COLO668 (cell line): ENCODE results near the gene TOR4A.
"Not testable (repeated sequence)": the region's sequence is repeated elsewhere in the genome, so short reads cannot be mapped to it uniquely, and the experiment has no call there.

ENCODE experiments used
- DNase-seq: peaks from one replicate; lab custom pipeline; 2025; ENCODE audit not compliant: unreplicated experiment; lab: John Stamatoyannopoulos, UW

TOR4A gene

DNA sequence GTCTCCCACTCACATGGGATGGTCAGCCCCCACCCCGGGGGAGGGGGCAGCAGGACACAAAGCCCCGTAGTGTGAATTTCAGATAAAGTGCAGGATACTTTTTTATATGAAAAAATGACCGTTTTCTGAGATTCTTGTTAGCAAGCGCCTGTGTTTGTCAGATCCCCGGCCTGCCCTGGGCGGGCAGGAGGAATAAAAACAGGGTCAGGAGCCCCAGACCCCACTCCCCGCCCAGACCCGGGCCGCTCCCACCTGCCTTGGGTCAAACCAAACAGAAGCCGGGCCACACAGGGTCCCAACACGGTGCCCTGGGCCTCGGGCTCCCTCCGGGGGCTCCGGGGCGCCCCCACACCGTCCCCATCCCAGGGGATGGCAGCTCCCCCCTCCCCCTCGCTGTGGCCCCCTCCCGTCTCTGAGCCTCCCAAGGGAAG lies 38.1 kb downstream of the TOR4A start:
- DNase-seq, result no peak

- peak; percentile 66 for DNase-seq
These were observed 38.8 kb downstream of the TOR4A start for GRCh38 chr9:137316012-137316981.

DNA sequence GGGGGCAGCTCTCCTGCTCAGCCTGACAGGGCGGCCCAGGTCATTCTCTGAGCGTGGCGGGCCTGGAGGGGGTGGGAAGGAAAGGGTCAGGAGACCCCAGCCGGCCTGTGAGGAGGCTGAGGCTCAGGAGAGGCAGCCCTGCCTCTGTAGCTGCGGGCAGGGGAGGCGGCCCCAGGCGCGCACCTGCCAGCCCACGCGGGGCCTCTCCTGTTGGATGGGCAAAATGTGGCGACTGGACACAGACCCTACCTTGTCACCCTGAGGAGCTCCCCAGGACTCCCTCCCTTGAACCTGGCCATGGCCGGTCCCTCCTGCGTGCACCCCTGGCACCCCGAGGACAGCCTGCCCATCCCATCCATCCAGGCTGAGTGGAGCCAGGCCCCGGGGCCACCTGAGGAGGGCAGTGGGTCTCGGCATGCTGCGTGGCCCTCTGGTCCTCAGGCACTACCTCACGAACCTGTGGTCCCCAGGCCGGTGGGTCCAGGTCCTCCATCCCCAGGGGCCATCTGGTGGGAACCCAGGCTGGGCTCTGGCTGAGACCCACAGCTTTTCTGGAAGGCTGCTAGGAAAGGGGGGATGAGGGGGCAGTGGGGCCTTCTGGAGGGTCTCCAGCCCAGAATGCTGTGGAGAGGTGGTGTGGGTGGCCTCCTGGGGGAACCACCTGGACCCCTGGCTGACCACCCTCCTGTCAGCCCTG lies 39.6 kb downstream of the TOR4A start:
- DNase-seq, result no peak

DNA sequence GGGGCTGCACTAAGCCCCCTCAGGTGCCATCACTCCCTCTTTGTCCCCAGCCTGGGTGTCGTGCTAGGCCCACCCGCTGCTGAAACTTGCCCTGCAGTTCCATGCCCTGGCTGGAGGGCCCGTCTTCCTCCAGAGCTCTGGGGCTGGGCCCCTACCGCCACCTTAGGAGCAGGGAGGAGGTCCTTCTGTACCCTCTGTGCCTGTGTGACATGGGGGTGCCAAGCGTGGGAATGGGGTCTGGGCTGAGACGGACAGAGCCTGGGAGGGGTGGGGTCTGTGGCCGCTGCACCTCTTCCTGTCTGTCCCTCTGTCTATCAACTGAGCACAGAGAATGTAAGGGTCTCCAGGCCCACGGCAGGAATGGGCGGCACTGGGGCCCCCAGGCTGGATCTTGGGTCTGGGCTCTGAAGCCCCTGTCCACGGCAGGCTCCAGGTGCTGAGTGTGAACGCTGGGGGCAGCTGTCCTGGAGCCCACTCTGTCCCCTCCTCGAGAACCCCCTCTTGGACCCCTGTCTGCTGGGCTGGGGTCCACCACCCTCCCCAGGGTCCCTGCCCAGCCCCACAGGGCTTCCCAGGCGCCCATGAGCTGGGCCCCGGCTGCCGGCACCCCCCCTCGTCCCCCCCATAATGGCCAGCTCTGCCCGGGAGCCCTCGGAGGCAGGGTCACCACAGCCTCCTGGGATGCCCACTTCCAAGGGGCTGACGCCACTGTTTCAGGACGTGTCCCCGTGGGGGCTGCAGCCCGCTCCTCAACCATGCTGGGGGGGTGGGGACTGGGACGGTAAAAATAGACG lies 40.4 kb downstream of the TOR4A start:
- DNase-seq, result no peak

- no peak for DNase-seq
These were observed 41.1 kb downstream of the TOR4A start for GRCh38 chr9:137318602-137319001.

DNA sequence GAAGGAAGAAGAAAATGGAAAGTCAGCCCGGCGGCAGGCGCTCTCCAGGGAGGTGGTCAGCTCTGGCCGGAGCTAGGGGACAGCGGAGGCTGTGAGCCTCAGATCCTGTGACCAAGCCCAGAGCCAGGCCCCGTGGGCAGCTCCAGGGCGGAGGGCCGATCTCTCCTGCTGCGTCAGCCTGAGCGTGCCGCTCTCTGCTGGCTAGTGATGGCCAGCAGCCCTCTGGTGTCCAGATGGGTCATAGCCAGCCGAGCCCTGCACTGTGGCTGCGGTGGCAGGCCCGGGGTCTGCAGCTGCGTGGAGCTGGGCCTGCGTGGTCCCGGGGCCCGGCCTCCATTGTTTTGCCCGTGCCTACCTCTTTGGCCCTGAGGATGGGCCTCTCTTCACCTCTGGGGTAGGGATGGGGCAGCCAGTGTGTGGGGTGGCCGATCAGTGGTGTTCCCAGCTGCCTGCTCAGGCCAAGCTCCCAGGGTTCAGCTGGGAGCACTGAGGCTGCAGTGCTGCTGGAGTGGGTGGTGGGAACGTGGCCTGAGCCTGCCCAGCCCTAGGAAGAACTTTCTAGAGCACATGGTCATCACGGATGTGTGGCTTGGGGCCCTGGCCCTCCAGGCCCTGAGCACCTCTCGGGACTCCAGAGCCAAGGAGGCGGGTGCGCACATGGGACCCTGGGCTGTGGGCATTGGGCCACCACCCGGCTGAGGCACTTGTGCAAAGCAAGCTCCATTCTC lies 41.6 kb downstream of the TOR4A start:
- no peak for DNase-seq

GRCh38 chr9:137319739-137320551 lies 42.4 kb downstream of the TOR4A start:
- DNase-seq, result no peak

GRCh38 chr9:137320555-137321384 lies 43.2 kb downstream of the TOR4A start:
- no peak for DNase-seq

DNA sequence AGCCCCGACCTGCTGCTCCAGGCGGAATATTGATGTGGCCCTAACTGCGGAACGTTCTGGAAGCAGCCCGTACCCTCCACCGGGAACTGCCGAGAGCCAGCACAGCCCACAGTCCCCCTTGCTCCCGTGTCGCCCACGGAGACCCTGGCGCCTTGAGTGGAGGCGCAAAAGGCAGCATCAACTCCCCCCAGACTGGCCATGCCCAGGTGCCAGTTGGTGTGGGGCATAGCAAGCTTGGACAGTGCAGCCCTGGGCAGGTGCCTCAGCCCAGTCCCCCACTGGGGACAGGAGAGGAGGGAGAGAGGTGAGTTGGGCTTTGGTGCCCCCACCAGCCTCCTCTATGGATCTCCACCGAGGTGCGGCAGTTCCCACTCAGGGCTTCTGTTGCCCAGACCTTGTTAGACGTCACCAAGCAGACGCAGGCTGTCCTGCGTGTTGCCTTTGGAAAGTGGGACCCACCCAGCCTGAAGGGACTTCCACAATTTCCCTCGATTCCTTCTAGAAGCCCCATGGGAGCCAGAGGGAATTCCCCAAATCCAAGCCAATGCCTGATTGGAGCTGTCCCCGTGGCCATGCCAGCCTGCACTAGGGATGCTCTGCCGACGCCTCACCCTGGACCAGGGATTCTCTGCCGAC lies 44.3 kb downstream of the TOR4A start:
- DNase-seq, result no peak

DNA sequence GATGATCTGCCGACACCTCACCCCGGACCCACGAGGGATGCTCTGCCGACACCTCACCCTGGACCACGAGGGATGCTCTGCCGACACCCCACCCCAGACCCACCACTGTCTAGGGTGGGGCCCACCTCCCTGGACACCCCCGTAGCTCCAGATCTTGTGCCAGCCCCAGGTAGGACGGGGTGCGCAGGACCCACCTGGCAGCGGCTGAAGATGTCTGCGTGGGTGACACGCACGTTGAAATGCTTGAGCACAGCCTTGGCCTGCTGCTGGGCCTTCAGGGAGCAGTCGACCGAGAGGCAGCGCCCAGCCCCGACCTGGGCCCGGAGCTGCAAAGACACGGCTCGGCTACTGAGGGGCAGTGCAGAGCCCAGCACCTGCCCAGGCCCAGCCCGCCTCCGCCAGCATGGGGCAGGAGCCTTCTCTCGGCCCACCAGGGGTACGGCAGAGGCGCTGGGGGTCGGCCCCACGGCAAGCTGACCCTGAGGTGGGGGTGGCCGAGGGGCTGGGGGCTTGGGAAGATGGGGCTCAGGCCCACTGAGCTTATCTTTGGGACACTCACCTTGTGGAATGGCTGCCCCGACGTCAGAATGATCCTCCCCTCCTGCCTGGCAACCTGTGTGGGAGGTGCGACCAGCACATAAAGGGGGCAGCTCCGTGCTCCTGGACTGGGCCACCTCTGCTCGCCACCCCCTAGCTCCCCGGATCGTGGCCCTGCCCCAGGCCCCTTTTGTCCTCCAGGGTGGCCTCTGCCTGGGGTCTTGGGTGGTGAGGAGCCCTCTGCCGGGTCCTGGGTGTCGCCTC lies 46.2 kb downstream of the TOR4A start:
- DNase-seq, result no peak

DNA sequence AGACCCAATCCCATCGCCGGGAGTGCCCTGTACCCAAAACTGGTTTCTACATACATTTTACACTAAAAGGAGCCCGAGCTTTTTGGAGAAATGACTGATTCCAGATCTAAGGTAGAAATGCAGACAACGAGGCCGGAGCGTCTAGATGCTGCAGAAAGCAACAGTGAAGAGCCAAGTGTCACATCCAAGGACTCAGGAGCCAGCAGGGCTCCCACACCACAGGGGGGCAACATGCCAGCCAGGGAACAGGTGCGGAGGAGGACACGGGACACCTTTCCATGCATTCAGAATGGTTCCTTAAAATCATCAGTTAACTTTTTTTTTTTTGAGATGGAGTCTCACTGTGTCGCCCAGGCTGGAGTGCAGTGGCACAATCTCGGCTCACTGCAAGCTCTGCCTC lies 47.6 kb downstream of the TOR4A start:
- DNase-seq, result no peak

DNA sequence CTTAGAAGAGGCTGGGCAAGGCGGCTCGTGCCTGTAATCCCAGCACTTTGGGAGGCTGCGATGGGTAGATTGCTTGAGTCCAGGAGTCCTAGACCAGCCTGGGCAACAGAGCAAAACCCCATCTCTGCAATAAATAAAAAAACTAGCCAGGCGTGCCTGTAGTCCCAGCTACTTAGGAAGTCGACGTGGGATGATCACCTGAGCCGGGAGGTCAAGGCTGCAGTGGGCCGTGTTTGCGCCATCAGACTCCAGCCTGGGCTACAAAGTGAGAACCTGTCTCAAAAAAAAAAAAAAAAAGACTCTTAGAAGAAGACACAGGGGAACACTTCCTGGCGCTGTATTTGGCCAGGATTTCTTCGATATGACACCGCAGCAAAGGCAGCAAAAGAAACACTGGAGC lies 48.3 kb downstream of the TOR4A start:
- no peak for DNase-seq

- no peak for DNase-seq
These were observed 49.0 kb downstream of the TOR4A start for GRCh38 chr9:137326445-137327065.

GRCh38 chr9:137327641-137328550 lies 50.4 kb downstream of the TOR4A start:
- not testable (repeated sequence) for DNase-seq

DNA sequence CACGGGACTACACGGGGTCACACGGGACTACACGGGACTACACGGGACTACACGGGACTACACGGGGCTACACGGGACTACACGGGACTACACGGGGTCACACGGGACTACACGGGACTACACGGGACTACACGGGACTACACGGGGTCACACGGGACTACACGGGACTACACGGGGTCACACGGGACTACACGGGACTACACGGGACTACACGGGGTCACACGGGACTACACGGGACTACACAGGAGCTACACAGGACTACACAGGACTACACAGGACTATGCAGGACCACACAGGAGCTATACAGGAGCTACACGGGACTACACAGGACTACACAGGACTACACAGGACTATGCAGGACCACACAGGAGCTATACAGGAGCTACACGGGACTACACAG lies 52.1 kb downstream of the TOR4A start:
- not testable (repeated sequence) for DNase-seq

DNA sequence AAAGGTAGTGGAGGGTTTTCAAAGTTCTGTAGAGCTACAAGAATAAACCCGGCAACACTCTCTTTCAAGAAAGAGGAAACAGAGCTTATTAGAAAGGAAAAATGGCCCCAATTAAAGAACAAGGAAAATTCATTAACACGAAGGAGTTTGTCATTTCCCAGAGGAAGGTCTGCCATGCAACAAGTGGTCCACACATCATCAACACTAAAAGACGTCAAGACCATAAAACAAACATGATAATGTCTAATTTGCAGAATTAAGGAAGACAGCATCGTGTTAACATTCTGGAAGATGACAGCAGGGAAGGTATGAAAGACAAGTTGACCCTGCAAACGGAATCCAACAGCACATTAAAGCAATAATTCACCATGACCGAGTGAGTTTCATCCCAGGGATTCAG lies 53.2 kb downstream of the TOR4A start:
- no peak for DNase-seq
